HepG2 (cell line): Measurements from ENCODE around the gene PACS1. TPM values are rescaled to one million over a fixed set of nuclear protein-coding genes. Genes with fewer than 3 reads are reported as not detected.
A peak's percentile ranks its signal among the peaks of the same experiment; 100 is the strongest.
"Not testable (repeated sequence)": the region's sequence is repeated elsewhere in the genome, so short reads cannot be mapped to it uniquely, and the experiment has no call there.

Source experiments
- ATAC-seq: fragments of 200-7000 bp; cut with Tn5 transposase; 3 replicates; pipeline ENCODE4 v1.9.1; 2020; ENCODE audit warnings: mild to moderate bottlenecking, moderate library complexity
- BruUV-seq: library from RNA; stranded (reverse); fragments of 400-500 nt; replicated peaks from 2 replicates; lab custom pipeline; 2021; lab: Mats Ljungman, UMichigan
- CTCF ChIA-PET: fragments of 300-600 bp; formaldehyde crosslinking; extraction: SDS; loops from one replicate; lab custom pipeline; 2021; ENCODE audit warnings: low total read pairs, inconsistent platforms, low intra/inter-chr PET ratio; lab: Yijun Ruan, JAX
- POLR2A ChIA-PET: fragments of 350-600 bp; sonication (Branson Sonifier 250); formaldehyde crosslinking; loops from one replicate; lab custom pipeline; 2020; ENCODE audit warnings: antibody characterized with exemption, inconsistent platforms; lab: Yijun Ruan, JAX
- DNase-seq: peaks from one replicate; pipeline ENCODE4 v3.0.0-alpha.2; 2015; ENCODE audit warnings: low spot score
- FAIRE-seq: peaks from 3 replicates; lab custom pipeline; 2011; peaks lifted over from hg19 to GRCh38; lab: Jason Lieb, UNC
- H2AFZ ChIP-seq: one replicate; pipeline ENCODE4 v1.6.1; 2011; ENCODE audit warnings: low read length, inconsistent platforms
- H3K27ac ChIP-seq: fragments of 300-600 bp; 3 replicates; pipeline ENCODE4 v1.8.0; 2011; ENCODE audit warnings: mixed run types, mild to moderate bottlenecking, mixed read lengths, low read length, inconsistent platforms; ENCODE audit not compliant: insufficient read depth; ENCODE audit errors: extremely low read length
- H3K27me3 ChIP-seq, 2 experiments: fragments of 200-600 bp in 1 of 2; 2 replicates in 1 of 2; 3 replicates in 1 of 2; pipeline versions ENCODE4 v1.6.0 to v1.8.0; 2011; ENCODE audit warnings: low read length in 2 of 2, mild to moderate bottlenecking in 2 of 2, moderate library complexity in 2 of 2, inconsistent platforms in 1 of 2; ENCODE audit not compliant: insufficient read depth in 2 of 2, control insufficient read depth in 1 of 2
- H3K36me3 ChIP-seq, 2 experiments: fragments of 200-600 bp in 1 of 2; replicated peaks in 1 of 2; 2 replicates in 1 of 2; 3 replicates in 1 of 2; pipeline versions ENCODE4 v1.5.1 to v1.8.0; 2011; ENCODE audit warnings: low read length in 2 of 2, inconsistent platforms in 1 of 2; ENCODE audit not compliant: insufficient read depth in 2 of 2, control insufficient read depth in 1 of 2
- H3K4me1 ChIP-seq: 2 replicates; pipeline ENCODE4 v1.5.1; 2012; ENCODE audit warnings: low read length, inconsistent platforms; ENCODE audit not compliant: insufficient read depth
- H3K4me2 ChIP-seq: 2 replicates; pipeline ENCODE4 v1.6.0; 2011; ENCODE audit warnings: low read depth, low read length, inconsistent platforms
- H3K4me3 ChIP-seq, 3 experiments: fragments of 200-600 bp in 1 of 3; sonication (generic), shearing (Covaris generic) in 1 of 3; replicated peaks in 1 of 3; 2 replicates each; pipeline ENCODE4 v1.5.1; 2011 to 2016; ENCODE audit warnings: low read length in 3 of 3, inconsistent platforms in 2 of 3, low read depth in 2 of 3, mild to moderate bottlenecking in 2 of 3, control low read depth in 1 of 3, mixed read lengths in 1 of 3; ENCODE audit not compliant: insufficient read depth in 1 of 3
- H3K79me2 ChIP-seq: one replicate; pipeline ENCODE4 v1.6.1; 2011; ENCODE audit warnings: low read length, inconsistent platforms; ENCODE audit not compliant: insufficient read depth
- H3K9ac ChIP-seq: 2 replicates; pipeline ENCODE4 v1.6.0; 2011; ENCODE audit warnings: mild to moderate bottlenecking, low read depth, low read length, inconsistent platforms; ENCODE audit not compliant: insufficient read depth
- H3K9me3 ChIP-seq: 2 replicates; pipeline ENCODE4 v1.5.1; 2012; ENCODE audit warnings: mild to moderate bottlenecking, low read length
- H4K20me1 ChIP-seq: 2 replicates; pipeline ENCODE4 v1.6.0; 2011; ENCODE audit warnings: inconsistent platforms, mild to moderate bottlenecking, low read length, moderate library complexity; ENCODE audit not compliant: insufficient read depth
- ZBTB25 ChIP-seq: IDR thresholded peaks from 2 replicates; pipeline ENCODE4 v1.6.1; 2018; ENCODE audit warnings: missing genetic modification reagents
- ZNF121 ChIP-seq: sonication (generic); formaldehyde crosslinking; IDR thresholded peaks from 2 replicates; pipeline ENCODE4 v1.5.0; 2020; ENCODE audit warnings: mild to moderate bottlenecking, missing genetic modification reagents
- ZNF460 ChIP-seq: sonication (generic); formaldehyde crosslinking; IDR thresholded peaks from 2 replicates; pipeline ENCODE4 v1.5.1; 2020; ENCODE audit warnings: missing genetic modification reagents, mild to moderate bottlenecking, borderline replicate concordance
- ZNF562 ChIP-seq: sonication (generic); formaldehyde crosslinking; IDR thresholded peaks from 2 replicates; pipeline ENCODE4 v1.8.0; 2022; ENCODE audit warnings: missing genetic modification reagents, borderline replicate concordance
- ZNF709 ChIP-seq: sonication (generic); formaldehyde crosslinking; IDR thresholded peaks from 2 replicates; pipeline ENCODE4 v1.5.0; 2020; ENCODE audit warnings: mild to moderate bottlenecking, missing genetic modification reagents
- WGBS: methylation state at CpG from one replicate; pipeline ENCODE4 v1.1.6; 2017; ENCODE audit warnings: low lambda C conversion rate; 5-methylcytosine and 5-hydroxymethylcytosine counted together
- in situ Hi-C: cut with HindIII; loops from 2 replicates; pipeline ENCODE4 v1.10.0; 2017; ENCODE audit warnings: low pct_unique_long_range_greater_than_20kb; ENCODE audit not compliant: extremely low pct_ligation_motif_present
- intact Hi-C: fragments of 100-400 bp; cut with micrococcal nuclease; formaldehyde crosslinking; loops from one replicate; pipeline ENCODE4 v1.10.0; 2022; ENCODE audit not compliant: unreplicated experiment
- polyA plus RNA-seq, 8 experiments: library from polyadenylated mRNA; depleted of rRNA in 3 of 8; stranded (reverse) in 7 of 8; unstranded in 1 of 8; fragments of >200 nt; fragmentation: Illumina TruSeq in 4 of 8; extraction: Trizol in 4 of 8; gene quantifications; 2 replicates each; pipeline versions ENCODE4 v1.2.1 to v1.2.3, GENCODE V29; 2011 to 2016; ENCODE audit warnings: low read depth in 4 of 8, missing spikeins in 1 of 8, mixed read lengths in 1 of 8; ENCODE audit not compliant: insufficient read depth in 1 of 8
- total RNA-seq, 5 experiments: library from RNA; depleted of rRNA; stranded (reverse); fragments of >200 nt; fragmentation: Illumina TruSeq; extraction: Trizol; gene quantifications; 2 replicates each; pipeline ENCODE4 v1.2.3, GENCODE V29; 2016; ENCODE audit warnings: low read depth in 1 of 5
- TF ChIP-seq, protein P1 (sequence below): IDR thresholded peaks from 2 replicates; pipeline ENCODE4 v1.6.1; 2016; ENCODE audit warnings: low read depth, borderline replicate concordance
- TF ChIP-seq, protein P2 (sequence below): sonication (generic); formaldehyde crosslinking; IDR thresholded peaks from 2 replicates; pipeline ENCODE4 v1.4.0; 2020; ENCODE audit warnings: mild to moderate bottlenecking, low read depth, missing genetic modification reagents
- TF ChIP-seq, protein P3 (sequence below): sonication (generic); formaldehyde crosslinking; IDR thresholded peaks from 2 replicates; pipeline ENCODE4 v1.5.0; 2020; ENCODE audit warnings: mild to moderate bottlenecking, missing genetic modification reagents

The PACS1 gene
- total and polyA plus RNA-seq, 2 of the 13 experiments (the other 11 are each of a cell fraction or from before 2014, with no cell fraction given), result 7.6 to 8.6 TPM

DNA sequence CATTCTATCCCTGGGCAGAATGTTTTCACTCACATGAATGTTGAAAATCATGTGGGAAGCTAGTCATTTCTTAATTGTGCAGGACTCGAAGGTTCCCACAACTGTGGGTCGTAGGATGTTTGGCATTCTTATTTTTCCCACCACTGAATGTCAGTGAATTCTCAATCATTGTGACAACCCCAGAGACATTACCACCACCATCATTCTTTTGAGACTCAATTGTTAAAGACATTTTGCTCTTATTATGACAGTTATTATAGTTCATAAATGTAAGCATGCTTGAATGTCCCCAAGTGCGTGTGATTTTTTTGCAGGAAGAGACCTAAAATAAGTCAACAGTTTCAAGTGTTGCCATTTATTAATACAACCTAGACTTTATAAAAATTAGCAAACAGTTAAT lies 19.0 kb downstream of the PACS1 start (continued):
- TF ChIP-seq, protein P1, sequence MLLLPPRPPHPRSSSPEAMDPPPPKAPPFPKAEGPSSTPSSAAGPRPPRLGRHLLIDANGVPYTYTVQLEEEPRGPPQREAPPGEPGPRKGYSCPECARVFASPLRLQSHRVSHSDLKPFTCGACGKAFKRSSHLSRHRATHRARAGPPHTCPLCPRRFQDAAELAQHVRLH, result no peak
- no peak for TF ChIP-seq ZNF562 (CRISPR knock-in tag)
- TF ChIP-seq, protein P2, sequence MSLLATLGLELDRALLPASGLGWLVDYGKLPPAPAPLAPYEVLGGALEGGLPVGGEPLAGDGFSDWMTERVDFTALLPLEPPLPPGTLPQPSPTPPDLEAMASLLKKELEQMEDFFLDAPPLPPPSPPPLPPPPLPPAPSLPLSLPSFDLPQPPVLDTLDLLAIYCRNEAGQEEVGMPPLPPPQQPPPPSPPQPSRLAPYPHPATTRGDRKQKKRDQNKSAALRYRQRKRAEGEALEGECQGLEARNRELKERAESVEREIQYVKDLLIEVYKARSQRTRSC (CRISPR knock-in tag), result no peak
- no peak for TF ChIP-seq ZNF709 (CRISPR knock-in tag)

GRCh38 chr11:66090288-66090687 lies 20.2 kb downstream of the PACS1 start:
- Histone ChIP-seq H2AFZ (no peak overlapping the region), H3K4me3 (no peak overlapping the region), H3K4me2 (no peak overlapping the region), H3K27me3 (no peaks in the 10 kb centered on the region), H3K9me3 (no peaks in the 10 kb centered on the region), H3K27ac (no peak overlapping the region), H4K20me1 (no peaks in the 10 kb centered on the region), H3K4me1 (peaks cover 26% of the 10 kb centered on the region), H3K36me3 (no peaks in the 10 kb centered on the region), H3K9ac (no peak overlapping the region), H3K79me2 (peaks cover 10% of the 10 kb centered on the region)
- 61% methylated on average over 4 of the region's 4 CpGs for WGBS
- no peak for DNase-seq
- no TSS peak for BruUV-seq
- intact Hi-C loops (no loop called here), in situ Hi-C loops (no loop called here)
- no peak for FAIRE-seq
- CTCF ChIA-PET, result no interaction called here
- ATAC-seq, result no peak
- TF ChIP-seq, protein P3, sequence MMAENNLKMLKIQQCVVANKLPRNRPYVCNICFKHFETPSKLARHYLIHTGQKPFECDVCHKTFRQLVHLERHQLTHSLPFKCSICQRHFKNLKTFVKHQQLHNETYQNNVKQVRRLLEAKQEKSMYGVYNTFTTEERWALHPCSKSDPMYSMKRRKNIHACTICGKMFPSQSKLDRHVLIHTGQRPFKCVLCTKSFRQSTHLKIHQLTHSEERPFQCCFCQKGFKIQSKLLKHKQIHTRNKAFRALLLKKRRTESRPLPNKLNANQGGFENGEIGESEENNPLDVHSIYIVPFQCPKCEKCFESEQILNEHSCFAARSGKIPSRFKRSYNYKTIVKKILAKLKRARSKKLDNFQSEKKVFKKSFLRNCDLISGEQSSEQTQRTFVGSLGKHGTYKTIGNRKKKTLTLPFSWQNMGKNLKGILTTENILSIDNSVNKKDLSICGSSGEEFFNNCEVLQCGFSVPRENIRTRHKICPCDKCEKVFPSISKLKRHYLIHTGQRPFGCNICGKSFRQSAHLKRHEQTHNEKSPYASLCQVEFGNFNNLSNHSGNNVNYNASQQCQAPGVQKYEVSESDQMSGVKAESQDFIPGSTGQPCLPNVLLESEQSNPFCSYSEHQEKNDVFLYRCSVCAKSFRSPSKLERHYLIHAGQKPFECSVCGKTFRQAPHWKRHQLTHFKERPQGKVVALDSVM (CRISPR knock-in tag), result peak; percentile 92
- no peak for TF ChIP-seq ZBTB25 (CRISPR knock-in tag)
- 0 out of 2 replicates have a peak, but pooled peaks have one; percentile 26 for TF ChIP-seq ZNF121 (CRISPR knock-in tag)
- peak; percentile 12; the same call in 1 of the 2 replicates for TF ChIP-seq ZNF460 (CRISPR knock-in tag)
- POLR2A ChIA-PET, result no interaction called here

DNA sequence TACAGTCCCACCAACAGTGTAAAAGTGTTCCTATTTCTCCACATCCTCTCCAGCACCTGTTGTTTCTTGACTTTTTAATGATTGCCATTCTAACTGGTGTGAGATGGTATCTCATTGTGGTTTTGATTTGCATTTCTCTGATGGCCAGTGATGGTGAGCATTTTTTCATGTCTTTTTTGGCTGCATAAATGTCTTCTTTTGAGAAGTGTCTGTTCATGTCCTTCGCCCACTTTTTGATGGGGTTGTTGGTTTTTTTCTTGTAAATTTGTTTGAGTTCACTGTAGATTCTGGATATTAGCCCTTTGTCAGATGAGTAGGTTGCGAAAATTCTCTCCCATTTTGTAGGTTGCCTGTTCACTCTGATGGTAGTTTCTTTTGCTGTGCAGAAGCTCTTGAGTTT lies 22.1 kb downstream of the PACS1 start:
- FAIRE-seq, H3K27me3 ChIP-seq, ATAC-seq, in situ Hi-C loops, intact Hi-C loops, H3K4me2 ChIP-seq, H2AFZ ChIP-seq, H3K9ac ChIP-seq, DNase-seq, H3K9me3 ChIP-seq, H3K79me2 ChIP-seq, POLR2A ChIA-PET, H3K36me3 ChIP-seq, H3K4me3 ChIP-seq, BruUV-seq, H3K27ac ChIP-seq, CTCF ChIA-PET, H4K20me1 ChIP-seq: not testable (repeated sequence)
- H3K4me1 ChIP-seq, result peaks cover 15% of the 10 kb centered on the region
- 100% methylated on average over 2 of the region's 2 CpGs for WGBS
